Keratinocyte (primary cell): ENCODE results near the gene KLK6. TPM values are rescaled to one million over a fixed set of nuclear protein-coding genes. Genes with fewer than 3 reads are reported as not detected.
A peak's percentile ranks its signal among the peaks of the same experiment; 100 is the strongest.

ENCODE experiments used
- DNase-seq: peaks from one replicate; pipeline ENCODE4 v3.0.0-alpha.2; 2011; ENCODE audit warnings: low read depth, missing footprints, low spot score
- FAIRE-seq: peaks from 2 replicates; lab custom pipeline; 2011; peaks lifted over from hg19 to GRCh38; lab: Jason Lieb, UNC
- H2AFZ ChIP-seq: 2 replicates; pipeline ENCODE4 v1.6.0; 2012; ENCODE audit warnings: low read length, control low read depth, inconsistent platforms; ENCODE audit not compliant: control insufficient read depth
- H3K27ac ChIP-seq: 2 replicates; pipeline ENCODE4 v1.5.1; 2011; ENCODE audit warnings: low read length; ENCODE audit not compliant: control insufficient read depth, insufficient read depth
- H3K27me3 ChIP-seq: 3 replicates; pipeline ENCODE4 v1.6.0; 2011; ENCODE audit warnings: low read length; ENCODE audit not compliant: control insufficient read depth, insufficient read depth; ENCODE audit errors: extremely low read depth
- H3K36me3 ChIP-seq, 2 experiments: 2 replicates in 1 of 2; 3 replicates in 1 of 2; pipeline ENCODE4 v1.5.1; 2011; ENCODE audit warnings: low read length in 2 of 2, mild to moderate bottlenecking in 1 of 2; ENCODE audit not compliant: control insufficient read depth in 2 of 2, insufficient read depth in 2 of 2; ENCODE audit errors: extremely low read depth in 1 of 2
- H3K4me1 ChIP-seq: 3 replicates; pipeline ENCODE4 v1.5.1; 2011; ENCODE audit warnings: low read length; ENCODE audit not compliant: control insufficient read depth, insufficient read depth; ENCODE audit errors: extremely low read depth
- H3K4me2 ChIP-seq: 3 replicates; pipeline ENCODE4 v1.6.0; 2011; ENCODE audit warnings: low read depth, low read length; ENCODE audit not compliant: control insufficient read depth, insufficient read depth; ENCODE audit errors: extremely low read depth
- H3K4me3 ChIP-seq, 3 experiments: fragments of 200-600 bp in 1 of 3; sonication (generic) in 1 of 3; 2 replicates in 2 of 3; 3 replicates in 1 of 3; pipeline ENCODE4 v1.5.1; 2011 to 2016; ENCODE audit warnings: low read length in 3 of 3, mild to moderate bottlenecking in 3 of 3, control low read depth in 2 of 3, inconsistent platforms in 1 of 3, low read depth in 1 of 3, mixed read lengths in 1 of 3, mixed run types in 1 of 3, moderate library complexity in 1 of 3; ENCODE audit not compliant: control insufficient read depth in 2 of 3, insufficient read depth in 2 of 3; ENCODE audit errors: extremely low read depth in 1 of 3
- H3K79me2 ChIP-seq: 2 replicates; pipeline ENCODE4 v1.6.0; 2012; ENCODE audit warnings: low read length; ENCODE audit not compliant: control insufficient read depth, insufficient read depth
- H3K9ac ChIP-seq: 3 replicates; pipeline ENCODE4 v1.6.0; 2011; ENCODE audit warnings: low read length; ENCODE audit not compliant: control insufficient read depth, insufficient read depth; ENCODE audit errors: extremely low read depth
- H3K9me1 ChIP-seq: 3 replicates; pipeline ENCODE4 v1.6.0; 2011; ENCODE audit warnings: low read length; ENCODE audit not compliant: control insufficient read depth, insufficient read depth; ENCODE audit errors: extremely low read depth
- H3K9me3 ChIP-seq: 2 replicates; pipeline ENCODE4 v1.5.1; 2012; ENCODE audit warnings: low read depth, low read length; ENCODE audit not compliant: control insufficient read depth
- H4K20me1 ChIP-seq: 3 replicates; pipeline ENCODE4 v1.6.0; 2011; ENCODE audit warnings: low read length; ENCODE audit not compliant: control insufficient read depth, insufficient read depth; ENCODE audit errors: extremely low read depth
- CTCF ChIP-seq, 3 experiments: IDR thresholded peaks in 1 of 3; conservative IDR thresholded peaks in 1 of 3; optimal IDR thresholded peaks in 1 of 3; 2 replicates in 2 of 3; 3 replicates in 1 of 3; pipeline versions ENCODE3 to v1.5.1; 2011; ENCODE audit warnings: low read length in 3 of 3, mild to moderate bottlenecking in 3 of 3, moderate library complexity in 2 of 3, control low read depth in 1 of 3, inconsistent platforms in 1 of 3; ENCODE audit not compliant: insufficient read depth in 2 of 3; ENCODE audit errors: extremely low read depth in 1 of 3
- EZH2 ChIP-seq: IDR thresholded peaks from one replicate; pipeline ENCODE4 v1.6.1; 2012; ENCODE audit warnings: inconsistent platforms, mild to moderate bottlenecking, low read length, moderate library complexity
- dilution Hi-C: fragments of 300-500 bp; cut with MboI; formaldehyde crosslinking; loops from one replicate; pipeline ENCODE4 v1.7.0; 2020; ENCODE audit warnings: low sequenced_read_pairs; ENCODE audit not compliant: extremely low pct_ligation_motif_present
- polyA plus RNA-seq, 5 experiments: library from polyadenylated mRNA; depleted of rRNA in 3 of 5; stranded (reverse) in 3 of 5; stranded (forward) in 1 of 5; unstranded in 1 of 5; fragments of >200 nt; gene quantifications; 1 replicate in 1 of 5; 2 replicates in 3 of 5; 3 replicates in 1 of 5; pipeline versions ENCODE4 v1.2.1 to v1.2.3, GENCODE V29; 2011 to 2012; ENCODE audit warnings: missing spikeins in 2 of 5, low read depth in 1 of 5, low replicate concordance in 1 of 5

KLK6 gene
- polyA plus RNA-seq, 1 donor (not counting 4 experiments of a cell fraction or from before 2014, with no cell fraction given): 1.9 TPM

GRCh38 chr19:51016798-51017683 is 47.6 kb upstream of the KLK6 start:
- dilution Hi-C loops: no loop called here
- H3K9ac ChIP-seq: peak overlapping the region; percentile 78
- H2AFZ ChIP-seq: peak overlapping the region; percentile 90
- H3K4me3 ChIP-seq: peak overlapping the region; percentile 58 to 85 (median 76)
- peaks cover 22% of the 10 kb centered on the region for H3K4me1 ChIP-seq
- H4K20me1 ChIP-seq: no peaks in the 10 kb centered on the region
- H3K4me2 ChIP-seq: peak overlapping the region; percentile 86
- peak; percentile 84 for FAIRE-seq
- TF ChIP-seq EZH2: no peak
- peak; percentile 86 to 100 (median 99) for TF ChIP-seq CTCF (optimal IDR thresholded peaks at IDR 0.05 in 1 of 3, IDR thresholded peaks at IDR 0.05 in 1 of 3, conservative IDR thresholded peaks at IDR 0.05 in 1 of 3; ENCODE audit: extremely low read depth in 1 of 3, insufficient read depth in 2 of 3, low read length in 3 of 3)
- H3K9me1 ChIP-seq: no peaks in the 10 kb centered on the region
- no peaks in the 10 kb centered on the region for H3K9me3 ChIP-seq
- DNase-seq: no peak
- no peaks in the 10 kb centered on the region for H3K27me3 ChIP-seq
- peak overlapping the region; percentile 68 for H3K27ac ChIP-seq
- H3K79me2 ChIP-seq: no peaks in the 10 kb centered on the region
- peaks cover 7 to 11% of the 10 kb centered on the region in 2 experiments for H3K36me3 ChIP-seq

GRCh38 chr19:51015691-51016267 is 46.4 kb upstream of the KLK6 start:
- peaks cover 26% of the 10 kb centered on the region for H3K4me1 ChIP-seq
- no peak overlapping the region for H3K27ac ChIP-seq
- no peak overlapping the region for H3K9ac ChIP-seq
- TF ChIP-seq EZH2 (no peak), CTCF (optimal IDR thresholded peaks at IDR 0.05 in 1 of 3, IDR thresholded peaks at IDR 0.05 in 1 of 3, conservative IDR thresholded peaks at IDR 0.05 in 1 of 3; ENCODE audit: extremely low read depth in 1 of 3, insufficient read depth in 2 of 3, low read length in 3 of 3) (no peak)
- no peaks in the 10 kb centered on the region for H3K27me3 ChIP-seq
- H3K9me1 ChIP-seq: no peaks in the 10 kb centered on the region
- peaks cover 7 to 11% of the 10 kb centered on the region in 2 experiments for H3K36me3 ChIP-seq
- no peaks in the 10 kb centered on the region for H4K20me1 ChIP-seq
- DNase-seq (no peak), FAIRE-seq (no peak)
- no peaks in the 10 kb centered on the region for H3K9me3 ChIP-seq
- no peak overlapping the region for H3K4me2 ChIP-seq
- no peaks in the 10 kb centered on the region for H3K79me2 ChIP-seq
- H2AFZ ChIP-seq: no peak overlapping the region
- dilution Hi-C loops: no loop called here
- no peak overlapping the region for H3K4me3 ChIP-seq
